Measurements from ENCODE around the gene KLHL6. TPM values are rescaled to one million over a fixed set of nuclear protein-coding genes. Genes with fewer than 3 reads are reported as not detected.

Gene KLHL6, protein sequence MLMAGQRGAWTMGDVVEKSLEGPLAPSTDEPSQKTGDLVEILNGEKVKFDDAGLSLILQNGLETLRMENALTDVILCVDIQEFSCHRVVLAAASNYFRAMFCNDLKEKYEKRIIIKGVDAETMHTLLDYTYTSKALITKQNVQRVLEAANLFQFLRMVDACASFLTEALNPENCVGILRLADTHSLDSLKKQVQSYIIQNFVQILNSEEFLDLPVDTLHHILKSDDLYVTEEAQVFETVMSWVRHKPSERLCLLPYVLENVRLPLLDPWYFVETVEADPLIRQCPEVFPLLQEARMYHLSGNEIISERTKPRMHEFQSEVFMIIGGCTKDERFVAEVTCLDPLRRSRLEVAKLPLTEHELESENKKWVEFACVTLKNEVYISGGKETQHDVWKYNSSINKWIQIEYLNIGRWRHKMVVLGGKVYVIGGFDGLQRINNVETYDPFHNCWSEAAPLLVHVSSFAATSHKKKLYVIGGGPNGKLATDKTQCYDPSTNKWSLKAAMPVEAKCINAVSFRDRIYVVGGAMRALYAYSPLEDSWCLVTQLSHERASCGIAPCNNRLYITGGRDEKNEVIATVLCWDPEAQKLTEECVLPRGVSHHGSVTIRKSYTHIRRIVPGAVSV
- polyA plus RNA-seq = 1 to 10 TPM in 2 of 3 donors, under 1 TPM in 1; 0.44 to 1.3 (median 1.2) TPM

DNA sequence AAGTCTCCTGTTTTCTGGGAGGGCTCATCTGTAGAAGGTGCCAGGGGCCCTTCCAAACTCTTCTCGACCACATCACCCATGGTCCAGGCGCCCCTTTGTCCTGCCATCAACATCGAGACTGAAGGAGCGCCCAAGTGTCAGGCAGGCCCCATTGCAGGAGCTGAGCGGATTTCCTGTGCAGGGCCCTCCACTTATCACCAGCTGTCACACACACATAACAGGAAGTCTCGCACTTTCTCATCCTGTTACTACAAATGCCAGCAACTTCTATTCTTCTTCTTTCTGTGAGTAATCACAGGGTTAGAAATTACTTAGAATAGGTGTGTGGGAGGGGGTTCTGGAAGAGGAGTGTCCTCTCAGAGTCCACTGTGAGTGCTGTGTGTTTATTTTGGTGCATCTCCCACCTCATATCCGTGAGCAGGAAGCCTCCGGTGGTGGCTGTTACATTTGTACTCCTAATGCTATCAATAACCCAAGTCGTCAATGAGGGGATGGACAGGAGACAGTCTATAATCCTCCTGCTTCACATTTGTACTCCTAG, at the start of gene KLHL6:
KLHL6 (minus strand) TSS at position 166 of the 541 bp plus-strand sequence; CDS start at position 113, 53 bp downstream.
- H3K27ac ChIP-seq (ENCODE audit: low read depth, low read length) = no peak within 1 kb of the TSS
- 27 to 53% (median 36%) methylated on average over 9 of the region's 9 CpGs for WGBS, 3 donors

DNA sequence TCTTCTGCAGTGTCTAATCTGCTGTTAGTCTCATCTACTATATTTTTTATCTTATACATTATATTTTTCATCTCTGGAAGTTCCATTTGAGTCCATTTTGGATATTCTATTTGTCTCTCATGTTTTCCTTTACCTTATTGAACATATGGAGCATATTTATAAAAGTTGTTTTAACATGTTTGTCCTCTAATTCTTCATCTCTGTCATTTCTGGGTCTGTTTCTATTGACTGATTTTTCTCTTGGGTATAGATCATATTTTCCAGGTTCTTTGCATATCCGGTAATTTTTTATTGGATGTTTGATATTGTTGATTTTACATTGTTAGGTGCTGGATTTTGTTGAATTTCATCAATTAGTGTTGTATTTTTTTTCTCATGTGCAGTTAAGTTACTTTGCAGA, 42.5 kb upstream of the KLHL6 start:
- WGBS, 3 donors = 0 to 90% (median 32%) methylated on average over 1 of the region's 1 CpG
- no peak overlapping the region for H3K27ac ChIP-seq (ENCODE audit: low read depth, low read length)

DNA sequence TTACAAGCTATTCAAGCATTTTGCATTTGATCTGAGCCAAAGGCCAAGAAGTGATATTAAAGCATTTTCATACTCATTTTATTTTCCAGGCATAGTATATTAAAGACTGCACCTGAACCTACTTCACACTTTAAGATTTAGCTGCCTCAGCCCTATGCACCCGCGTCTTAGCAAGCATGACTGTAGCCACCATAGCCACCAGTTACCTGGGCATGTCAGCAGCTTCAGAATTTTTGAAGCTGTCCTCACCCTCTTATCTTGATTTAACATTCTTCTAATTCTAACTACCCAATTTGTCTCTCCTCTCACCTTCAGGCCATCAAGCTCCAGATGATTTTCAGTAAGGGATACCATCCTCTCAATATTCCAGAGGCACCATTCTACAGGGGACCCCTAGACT, 39.1 kb upstream of the KLHL6 start:
- 97 to 100% (median 98%) methylated on average over 2 of the region's 2 CpGs for WGBS, 3 donors

DNA sequence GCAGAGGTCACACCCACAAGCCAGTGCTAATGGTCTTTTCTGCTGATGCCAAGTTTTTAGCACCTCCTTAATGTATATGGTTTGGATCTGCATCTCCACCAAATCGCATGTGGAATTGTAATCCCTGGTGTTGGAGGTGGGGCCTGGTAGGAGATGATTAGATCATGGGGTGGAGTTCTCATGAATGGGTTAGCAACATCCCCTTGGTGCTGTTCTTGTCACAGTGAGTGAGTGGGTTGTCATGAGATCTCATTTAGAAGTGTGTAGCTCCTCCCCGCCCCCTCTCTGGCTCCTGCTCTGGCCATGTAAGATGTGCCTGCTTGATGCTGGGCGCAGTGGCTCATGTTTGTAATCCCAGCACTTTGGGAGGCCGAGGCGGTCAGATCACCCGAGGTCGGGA, 37.3 kb upstream of the KLHL6 start:
- no peak overlapping the region for H3K27ac ChIP-seq (ENCODE audit: low read depth, low read length)
- 92 to 93% (median 93%) methylated on average over 7 of the region's 7 CpGs for WGBS, 3 donors

More for the DNA sequence above, 39.1 kb upstream of the KLHL6 start:
- H3K27ac ChIP-seq (ENCODE audit: low read depth, low read length) = no peak overlapping the region

DNA sequence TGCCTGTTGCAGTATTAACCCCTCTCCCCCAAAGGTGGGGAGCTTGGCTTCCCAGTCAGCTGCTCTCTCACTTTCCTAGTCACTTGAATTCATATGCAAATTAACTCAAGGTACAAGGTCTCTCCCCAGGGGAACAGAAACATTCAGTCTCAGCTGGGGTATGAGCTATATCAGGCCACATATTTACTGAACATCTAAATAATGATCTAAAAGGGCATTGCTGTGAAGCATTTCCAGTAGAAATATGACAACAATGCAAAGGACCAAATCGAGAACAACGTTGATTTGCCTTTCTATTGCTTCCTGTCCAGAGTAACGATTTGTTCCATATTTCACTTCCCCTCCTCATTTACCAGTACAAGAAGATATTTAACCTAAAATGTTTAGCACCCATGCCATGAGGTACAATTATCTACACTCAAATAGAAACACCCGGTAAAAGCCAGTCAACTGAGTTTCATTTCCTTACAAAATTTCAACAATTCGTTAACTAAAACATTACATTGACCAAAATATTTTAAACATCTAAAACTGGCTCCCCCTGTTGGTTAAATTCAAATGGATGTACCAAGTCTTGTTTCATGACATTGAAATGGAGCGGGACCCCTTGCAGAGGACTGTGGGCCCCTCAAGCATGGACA, 36.5 kb upstream of the KLHL6 start:
- H3K27ac ChIP-seq (ENCODE audit: low read depth, low read length) = no peak overlapping the region
- WGBS, 3 donors = 29 to 52% (median 40%) methylated on average over 6 of the region's 6 CpGs

DNA sequence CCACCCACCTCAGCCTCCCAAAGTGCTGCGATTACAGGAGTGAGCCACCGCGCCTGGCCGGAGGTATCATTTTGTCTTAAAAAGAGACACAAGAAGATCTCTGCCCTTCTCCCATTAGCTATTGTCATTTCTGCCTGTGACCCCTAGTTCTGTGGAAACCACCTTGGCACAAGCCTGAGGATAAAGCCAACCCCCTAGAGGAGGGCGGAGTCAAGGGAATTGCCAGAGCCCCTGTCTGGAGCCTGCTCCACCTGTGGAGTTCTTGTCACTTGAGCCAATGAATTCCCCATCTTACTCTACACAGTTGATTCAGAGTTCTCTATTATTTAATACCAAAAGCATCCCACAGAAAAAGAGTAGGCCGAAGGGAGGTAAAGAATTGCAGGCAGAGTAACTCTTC, 34.9 kb upstream of the KLHL6 start:
- WGBS, 3 donors = 95 to 100% (median 97%) methylated on average over 6 of the region's 6 CpGs
- H3K27ac ChIP-seq (ENCODE audit: low read depth, low read length) = no peak overlapping the region

DNA sequence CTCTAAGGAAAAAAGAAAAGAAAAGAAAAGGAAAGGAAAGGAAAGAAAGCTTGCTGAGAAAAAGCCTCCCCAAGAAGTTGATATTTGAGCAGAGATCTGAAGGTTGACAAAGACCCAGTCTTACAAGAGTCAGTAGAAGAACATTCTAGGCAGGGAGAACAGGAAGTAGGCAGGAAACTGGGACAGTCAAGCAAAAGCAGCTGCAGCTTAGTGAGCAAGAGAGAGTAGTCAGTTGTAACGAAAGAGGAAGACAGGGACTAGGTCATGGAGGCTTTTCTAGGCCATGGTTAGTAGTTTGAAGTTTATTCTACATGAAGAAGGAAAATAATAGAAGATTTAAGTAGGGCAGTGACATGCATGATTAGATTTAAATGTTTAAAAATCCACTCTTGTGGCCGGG, 31.8 kb upstream of the KLHL6 start:
- H3K27ac ChIP-seq (ENCODE audit: low read depth, low read length) = no peak overlapping the region
- WGBS, 3 donors = 64 to 88% (median 66%) methylated on average over 2 of the region's 2 CpGs

DNA sequence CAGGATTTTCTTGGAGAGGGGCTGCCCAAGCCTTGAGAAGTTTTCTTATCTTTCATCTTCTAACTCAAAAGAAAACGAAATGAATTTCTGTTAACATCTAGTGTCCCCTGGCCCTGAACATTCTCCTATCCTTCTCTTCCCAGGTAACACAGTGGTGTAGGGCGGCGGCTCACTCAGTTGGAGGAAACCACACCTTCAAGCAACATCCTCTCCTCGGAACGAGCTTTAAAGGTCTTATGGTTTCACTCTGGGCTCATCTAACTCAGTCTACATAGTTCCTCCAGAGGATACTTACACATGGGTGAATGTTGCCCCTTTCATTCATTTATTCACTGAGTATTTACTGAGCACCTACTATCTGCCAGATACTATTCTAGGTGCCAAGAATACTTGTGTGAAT, 31.0 kb upstream of the KLHL6 start:
- WGBS, 3 donors = 46 to 73% (median 57%) methylated on average over 5 of the region's 5 CpGs
- no peak overlapping the region for H3K27ac ChIP-seq (ENCODE audit: low read depth, low read length)

DNA sequence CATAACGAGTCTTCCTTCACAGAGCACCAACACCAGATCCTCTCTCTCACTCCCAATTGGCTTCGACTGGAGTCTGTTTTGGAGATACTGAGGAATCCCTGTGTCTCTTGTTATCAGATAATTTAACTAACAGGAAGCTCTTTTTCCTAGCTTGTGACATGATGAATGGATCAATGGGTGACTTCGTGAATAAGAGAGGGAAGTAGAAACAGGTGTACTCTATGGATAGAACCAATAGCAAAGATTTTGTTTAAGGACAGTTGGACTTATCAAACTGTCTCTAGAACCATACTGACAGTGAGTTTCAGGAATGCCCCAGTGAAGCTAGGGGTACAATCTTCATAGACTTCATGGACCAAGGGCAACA, 29.4 kb upstream of the KLHL6 start:
- 46 to 66% (median 48%) methylated on average over 3 of the region's 3 CpGs for WGBS, 3 donors
- H3K27ac ChIP-seq (ENCODE audit: low read depth, low read length) = no peak overlapping the region

DNA sequence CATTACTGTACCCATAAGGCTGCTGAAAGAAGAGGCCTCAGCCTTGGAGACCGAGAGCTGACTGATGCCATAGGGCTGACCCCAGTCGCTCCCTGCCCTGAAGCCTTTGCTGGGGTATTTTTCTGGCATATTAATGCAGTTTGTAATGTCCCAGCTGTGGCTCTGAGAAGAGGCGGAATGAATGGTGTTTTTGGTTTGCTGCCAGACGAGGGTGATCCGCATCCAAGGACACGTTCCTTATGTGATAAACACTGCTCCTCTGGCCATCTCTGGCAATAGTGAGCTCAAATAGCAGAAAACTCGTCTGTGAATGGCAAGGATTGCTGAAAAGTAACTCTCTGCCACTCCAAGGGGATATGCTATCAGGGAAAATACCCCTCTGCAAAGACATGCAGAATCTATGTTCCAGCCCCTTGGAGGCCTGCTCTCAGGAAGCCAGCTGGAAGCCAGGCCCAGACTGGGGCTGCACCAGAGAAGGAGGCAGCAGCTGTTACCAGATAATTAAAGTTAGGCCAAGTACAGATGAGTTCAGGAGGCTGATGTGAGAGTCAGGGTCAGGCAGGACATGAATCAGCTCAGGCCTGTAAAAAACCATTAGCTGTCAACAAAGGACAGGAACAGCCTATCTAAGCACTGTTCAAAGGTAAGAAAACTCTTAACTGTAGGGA, 28.9 kb upstream of the KLHL6 start:
- 51 to 58% (median 54%) methylated on average over 7 of the region's 7 CpGs for WGBS, 3 donors
- H3K27ac ChIP-seq (ENCODE audit: low read depth, low read length) = no peak overlapping the region

DNA sequence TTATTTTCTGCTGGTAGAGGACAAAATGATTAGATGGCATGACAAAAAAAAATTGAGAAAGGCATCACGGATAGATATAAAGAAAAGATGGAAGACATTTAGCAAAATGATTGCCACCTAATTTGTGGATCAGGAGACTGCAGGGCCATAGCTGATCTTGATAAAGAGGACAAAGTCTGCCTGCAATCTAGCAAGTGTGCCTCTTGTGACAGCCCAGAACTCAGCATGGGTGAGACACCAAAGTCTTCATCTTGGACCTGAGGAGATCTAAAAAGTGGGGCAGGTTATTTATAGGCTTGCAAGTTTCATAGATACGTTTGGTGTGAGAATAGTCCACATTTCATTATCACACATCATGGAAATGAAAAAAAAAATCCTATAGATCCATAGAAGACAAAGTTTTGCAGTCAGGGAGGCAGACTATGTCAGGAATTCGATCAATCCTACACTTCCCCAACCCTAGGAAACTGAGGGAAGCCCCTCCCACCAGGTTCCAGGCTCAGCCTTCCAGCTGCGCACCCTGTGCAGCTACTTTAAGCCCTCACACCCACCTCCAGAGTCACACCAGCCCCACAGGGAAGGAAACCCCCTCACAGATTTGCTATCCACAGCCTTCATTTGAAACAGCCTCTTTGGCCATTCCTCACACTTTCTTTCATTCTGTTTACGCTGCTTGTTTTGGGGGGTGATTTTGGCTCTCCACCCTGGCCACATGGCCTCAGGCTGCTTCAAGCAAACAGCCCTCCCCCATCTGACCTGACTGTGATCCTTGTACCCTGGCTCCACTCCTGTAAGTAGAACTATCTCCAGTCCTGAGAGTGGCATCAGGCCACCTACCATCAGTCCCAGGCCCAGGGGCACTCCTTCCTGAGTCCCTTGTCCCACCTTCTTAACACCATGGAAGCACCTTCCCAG, 28.1 kb upstream of the KLHL6 start:
- no peak overlapping the region for H3K27ac ChIP-seq (ENCODE audit: low read depth, low read length)
- 77 to 86% (median 81%) methylated on average over 5 of the region's 5 CpGs for WGBS, 3 donors

DNA sequence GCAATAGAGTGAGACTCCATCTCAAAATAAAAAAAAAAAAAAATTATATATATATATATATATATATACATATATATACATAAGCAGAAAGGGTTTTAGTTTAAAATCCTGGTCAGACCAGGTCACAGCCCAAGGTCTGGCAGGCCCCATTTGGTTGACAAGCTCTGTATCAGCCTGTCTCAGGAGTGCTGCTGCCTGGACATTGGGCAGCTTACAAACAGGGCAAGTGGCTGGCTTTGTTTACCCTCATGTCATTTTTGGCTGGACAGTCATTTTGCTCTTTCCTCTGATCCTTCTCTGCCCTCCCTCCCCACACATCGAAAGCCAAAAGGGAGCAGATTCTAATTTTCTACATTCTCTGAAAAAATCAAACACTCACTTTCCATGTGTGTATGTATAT, 26.7 kb upstream of the KLHL6 start:
- 88 to 96% (median 93%) methylated on average over 1 of the region's 1 CpG for WGBS, 3 donors
- no peak overlapping the region for H3K27ac ChIP-seq (ENCODE audit: low read depth, low read length)

DNA sequence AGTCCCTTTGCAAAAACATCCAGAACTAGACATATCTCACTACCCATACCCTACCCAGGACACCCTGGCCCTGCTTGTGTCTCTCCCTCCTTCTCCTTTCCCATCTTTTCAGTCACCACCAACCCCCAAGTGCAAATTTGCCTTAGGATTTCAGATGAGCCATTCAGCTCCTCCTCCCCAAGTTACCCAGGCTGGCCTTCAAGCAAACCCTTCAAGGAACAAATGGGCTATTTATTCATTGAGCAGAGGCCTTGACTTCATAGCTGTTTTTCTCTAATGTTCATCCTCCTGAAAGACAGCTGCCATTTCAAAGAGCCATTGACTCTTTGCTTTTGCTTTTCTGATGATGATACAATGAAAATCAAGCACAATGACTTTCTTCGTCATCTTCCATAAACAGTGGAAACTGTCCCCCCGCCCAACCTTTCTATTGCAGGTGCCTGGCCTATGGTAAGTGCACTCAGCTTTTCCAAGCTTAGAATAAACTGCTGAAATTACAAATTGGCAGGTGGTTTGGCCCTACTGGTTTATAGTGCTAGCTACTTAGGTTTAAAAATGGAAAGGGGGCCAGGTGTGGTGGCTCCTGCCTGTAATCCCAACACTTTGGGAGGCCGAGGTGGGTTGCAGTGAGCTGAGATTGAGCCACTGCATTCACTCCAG, 26.1 kb upstream of the KLHL6 start:
- H3K27ac ChIP-seq (ENCODE audit: low read depth, low read length) = no peak overlapping the region
- WGBS, 3 donors = 94 to 99% (median 94%) methylated on average over 3 of the region's 3 CpGs

DNA sequence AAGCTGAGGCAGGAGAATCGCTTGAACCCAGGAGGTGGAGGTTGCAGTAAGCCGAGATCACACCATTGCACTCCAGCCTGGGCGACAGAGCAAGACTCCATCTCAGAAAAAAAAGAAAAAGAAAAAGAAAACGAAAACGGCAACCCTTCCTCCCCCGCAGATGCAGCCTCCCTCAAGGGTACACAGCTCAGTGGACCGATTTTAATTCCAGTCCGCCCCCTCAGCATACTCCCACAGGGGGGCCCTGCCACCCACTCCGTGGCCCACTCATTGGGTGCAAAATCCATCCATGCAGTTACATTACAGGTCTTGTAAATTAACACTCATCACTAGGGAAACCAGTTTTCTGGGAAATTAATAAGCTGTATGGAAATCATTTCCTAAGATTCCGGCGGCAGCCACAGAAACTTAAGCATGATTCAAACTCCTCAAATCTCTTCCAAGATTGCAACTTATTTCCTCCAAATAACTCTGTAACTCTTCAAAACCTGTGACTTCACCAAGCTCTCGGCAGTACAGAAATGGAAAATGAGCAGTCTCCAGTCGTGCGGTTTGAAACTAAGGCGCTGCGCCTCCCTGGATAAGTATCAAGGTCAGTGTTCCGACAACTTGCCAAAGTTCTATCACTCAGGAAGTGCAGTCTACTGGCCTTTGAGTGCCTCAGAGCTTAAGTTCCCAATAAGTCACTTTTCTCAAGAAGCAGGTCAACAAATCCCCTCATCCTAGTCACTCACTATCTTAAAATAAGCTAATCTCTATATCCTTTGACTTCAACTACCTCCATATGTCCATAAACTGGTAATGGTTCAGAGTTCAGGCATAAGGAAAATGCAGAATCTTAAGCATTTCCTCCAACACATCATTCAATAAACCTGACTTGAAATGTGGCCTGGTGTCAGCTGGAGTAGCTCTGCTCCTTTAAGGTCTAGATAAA, 24.7 kb upstream of the KLHL6 start:
- no peak overlapping the region for H3K27ac ChIP-seq (ENCODE audit: low read depth, low read length)
- WGBS, 3 donors = 48 to 66% (median 49%) methylated on average over 16 to 17 of the region's 17 CpGs

DNA sequence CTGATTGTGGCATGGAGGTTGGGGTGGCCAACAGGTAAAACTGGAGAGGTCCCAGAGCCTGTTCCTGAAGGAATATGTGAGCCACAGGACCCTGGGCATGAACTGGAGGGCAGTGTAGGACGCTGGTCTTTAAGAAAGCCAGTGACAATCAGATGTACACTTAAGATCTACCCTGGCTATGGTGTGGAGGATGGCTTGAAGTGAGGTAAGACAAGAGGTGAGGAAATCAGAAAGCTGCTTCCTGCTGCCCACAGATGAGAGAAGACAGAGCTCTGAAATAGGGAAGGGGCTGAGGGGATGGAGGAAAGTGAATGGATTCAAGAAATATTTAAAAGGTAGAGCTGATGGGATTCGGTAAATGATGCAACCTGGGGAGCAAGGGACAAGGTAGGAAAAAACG, 22.7 kb upstream of the KLHL6 start:
- WGBS, 3 donors = 75 to 81% (median 76%) methylated on average over 3 of the region's 3 CpGs
- H3K27ac ChIP-seq (ENCODE audit: low read depth, low read length) = no peak overlapping the region

DNA sequence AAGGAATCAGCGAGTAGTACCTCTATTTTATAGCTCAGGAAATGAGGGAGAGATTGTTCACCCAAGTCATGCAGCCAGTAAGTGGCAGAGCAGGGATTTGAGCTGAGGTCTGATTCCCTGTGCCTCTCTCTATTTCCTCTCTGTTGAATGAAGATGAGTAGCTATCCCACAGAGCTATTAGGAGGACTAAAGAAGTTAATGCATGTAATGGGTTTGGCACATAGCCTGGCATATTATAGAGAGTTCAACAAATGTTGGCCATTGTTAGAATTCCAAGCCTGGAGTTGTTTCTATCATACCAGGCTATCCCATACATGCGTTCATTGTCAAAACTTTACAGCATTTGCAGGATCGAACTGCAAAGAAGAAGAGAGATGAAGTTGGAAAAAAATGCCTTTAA, 21.8 kb upstream of the KLHL6 start:
- 82 to 84% (median 82%) methylated on average over 3 of the region's 3 CpGs for WGBS, 3 donors
- H3K27ac ChIP-seq (ENCODE audit: low read depth, low read length) = no peak overlapping the region
